ENCODE data around the gene ETFBKMT. TPM values are rescaled to one million over a fixed set of nuclear protein-coding genes. Genes with fewer than 3 reads are reported as not detected.

Gene ETFBKMT
- total RNA-seq, 4 donors from 2014 or later = 2.4 to 6.1 (median 3.2) TPM

- Histone ChIP-seq H3K27ac (no peak overlapping the region), H3K4me1 (no peaks in the 10 kb centered on the region), H3K36me3 (no peaks in the 10 kb centered on the region), H3K9me3 (no peaks in the 10 kb centered on the region), H3K27me3 (no peaks in the 10 kb centered on the region), H3K4me3 (no peak overlapping the region)
- 93 to 100% methylated on average over 2 to 4 of the region's 4 CpGs for WGBS, 2 donors (ENCODE audit: low coverage in 1 of 2)
- no peak for ATAC-seq
- TF ChIP-seq EP300 (IDR thresholded peaks at IDR 0.05) (no peak), POLR2AphosphoS5 (IDR thresholded peaks at IDR 0.05) (no peak), POLR2A (IDR thresholded peaks at IDR 0.05) (no peak), CTCF (IDR thresholded peaks at IDR 0.05) (no peak)
These were observed 37.5 kb upstream of the ETFBKMT start for GRCh38 chr12:31622038-31622437.

DNA sequence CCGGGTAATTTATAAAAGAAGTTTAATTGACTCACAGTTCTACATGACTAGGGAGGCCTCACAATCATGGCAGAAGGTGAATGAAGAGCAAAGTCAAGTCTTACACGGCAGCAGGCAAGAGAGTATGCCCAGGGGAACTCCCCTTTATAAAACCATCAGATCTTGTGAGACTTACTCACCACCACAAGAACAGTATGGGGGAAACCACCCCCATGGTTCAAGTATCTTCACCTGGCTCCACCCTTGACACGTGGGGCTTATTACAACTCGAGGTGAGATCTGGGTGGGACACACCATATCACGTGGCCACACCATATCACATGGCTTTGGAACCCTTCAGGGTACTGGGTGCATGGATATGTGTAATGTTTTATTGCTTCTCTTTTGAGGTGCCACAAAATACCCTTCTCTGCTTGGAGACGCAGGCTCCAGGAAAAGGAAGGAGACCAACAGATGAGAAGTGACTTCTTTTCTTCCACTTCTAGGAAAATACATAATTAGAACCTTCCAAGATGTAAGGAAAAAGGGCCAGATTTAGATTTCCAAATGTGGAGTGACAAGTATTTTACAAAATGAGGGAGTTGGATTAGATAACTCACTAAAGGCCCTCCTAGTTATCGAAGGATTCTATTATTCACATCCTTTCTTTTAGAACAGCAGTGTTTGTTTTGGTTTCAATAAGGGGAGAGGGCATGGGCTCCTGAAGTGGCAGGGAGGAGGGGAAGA is 33.1 kb upstream of the ETFBKMT start:
- WGBS, 2 donors (ENCODE audit: low coverage in 1 of 2) = 83 to 89% methylated on average over 5 to 6 of the region's 7 CpGs
- no peak overlapping the region for H3K27ac ChIP-seq

DNA sequence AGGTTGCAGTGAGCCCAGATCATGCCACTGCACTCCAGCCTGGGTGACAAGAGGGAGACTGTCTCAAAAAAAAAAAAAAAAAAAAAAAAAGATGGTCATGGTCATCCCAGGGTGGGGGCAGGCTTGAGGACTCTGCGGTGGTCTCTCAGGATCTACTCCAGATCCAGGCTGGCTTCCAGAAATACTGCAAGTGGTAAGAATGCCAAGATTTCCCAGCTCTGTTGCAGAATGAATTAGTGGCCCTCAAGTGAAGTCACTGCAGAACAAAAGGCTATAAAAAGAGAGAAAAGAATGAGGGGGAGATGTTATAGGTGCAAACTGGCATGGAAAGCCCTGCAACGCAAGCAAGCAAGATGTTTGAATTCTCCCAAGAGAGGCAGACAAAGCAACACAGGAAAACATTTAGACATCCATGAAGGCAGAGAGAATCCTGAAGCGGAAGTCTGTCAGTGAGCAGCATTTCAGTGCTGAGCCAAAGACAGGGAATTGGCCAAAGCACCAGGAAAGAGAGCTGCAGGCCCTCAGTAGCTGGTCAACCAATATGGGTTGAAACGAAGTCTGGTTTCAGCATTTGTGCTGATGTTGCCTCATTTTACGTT is 31.9 kb upstream of the ETFBKMT start:
- Histone ChIP-seq H3K9me3 (no peaks in the 10 kb centered on the region), H3K4me3 (no peak overlapping the region), H3K27ac (no peak overlapping the region), H3K27me3 (no peaks in the 10 kb centered on the region), H3K4me1 (peaks cover 0 to 16% (median 4%) of the 10 kb centered on the region in 3 donors), H3K36me3 (no peaks in the 10 kb centered on the region)
- TF ChIP-seq POLR2A (IDR thresholded peaks at IDR 0.05) = no peak
- no peak for TF ChIP-seq POLR2AphosphoS5 (IDR thresholded peaks at IDR 0.05)
- TF ChIP-seq EP300 (IDR thresholded peaks at IDR 0.05) = no peak
- TF ChIP-seq CTCF (IDR thresholded peaks at IDR 0.05) = no peak
- ATAC-seq = no peak
- WGBS, 2 donors (ENCODE audit: low coverage in 1 of 2) = 68 to 93% methylated on average over 5 of the region's 5 CpGs

More for the DNA sequence above, 33.1 kb upstream of the ETFBKMT start:
- Histone ChIP-seq H3K4me3 (no peak overlapping the region), H3K4me1 (peaks cover 0 to 16% (median 4%) of the 10 kb centered on the region in 3 donors), H3K27me3 (no peaks in the 10 kb centered on the region), H3K36me3 (no peaks in the 10 kb centered on the region), H3K9me3 (no peaks in the 10 kb centered on the region)
- no peak for ATAC-seq
- no peak for TF ChIP-seq POLR2AphosphoS5 (IDR thresholded peaks at IDR 0.05)
- no peak for TF ChIP-seq EP300 (IDR thresholded peaks at IDR 0.05)
- TF ChIP-seq CTCF (IDR thresholded peaks at IDR 0.05) = no peak
- no peak for TF ChIP-seq POLR2A (IDR thresholded peaks at IDR 0.05)

DNA sequence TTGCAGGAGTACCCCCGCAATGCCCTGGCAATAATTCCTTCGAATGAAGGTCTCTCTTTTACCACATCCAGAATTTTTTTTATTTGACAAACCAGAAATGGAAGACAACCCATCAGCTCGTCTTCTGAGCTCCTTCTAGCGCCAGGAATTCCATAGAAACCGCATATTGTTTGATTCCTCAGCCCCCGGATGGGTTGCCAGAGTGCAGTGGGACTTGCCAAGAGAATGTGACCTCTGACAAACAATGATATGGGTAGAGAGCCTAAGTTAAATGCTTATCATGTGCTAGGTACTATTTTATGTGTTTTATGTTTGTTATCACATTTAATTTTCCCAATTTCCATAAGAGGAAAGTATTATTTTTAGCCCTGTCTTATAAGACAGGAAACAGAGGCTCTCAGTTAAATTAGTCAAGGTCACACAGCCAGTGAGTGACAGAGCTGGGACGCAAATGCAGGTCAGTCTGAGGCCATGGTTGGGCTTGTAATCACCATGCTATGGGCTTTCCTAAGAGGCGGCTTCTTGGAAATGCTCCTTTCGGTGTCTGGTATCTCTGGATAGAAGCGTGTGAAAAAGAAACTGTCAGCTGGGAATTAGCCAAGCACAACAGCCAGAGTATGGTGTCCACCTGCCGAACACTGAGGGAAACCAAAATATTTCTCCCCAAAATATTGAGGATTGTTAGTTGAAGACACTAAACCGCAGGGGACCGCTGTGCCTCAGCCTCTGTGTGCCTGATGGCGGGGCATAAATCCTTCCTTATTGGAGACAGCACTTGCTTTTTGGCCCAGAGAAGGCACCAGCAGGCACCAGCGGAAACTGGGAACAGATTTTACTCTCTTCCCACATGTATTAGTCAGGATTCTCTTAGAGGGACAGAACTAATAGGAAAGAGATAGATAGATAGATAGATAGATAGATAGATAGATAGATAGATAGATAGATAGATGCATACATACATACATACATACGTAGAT is 29.4 kb upstream of the ETFBKMT start:
- no peak overlapping the region for H3K4me3 ChIP-seq
- H3K4me1 ChIP-seq = peaks cover 0 to 16% (median 4%) of the 10 kb centered on the region in 3 donors
- no peaks in the 10 kb centered on the region for H3K9me3 ChIP-seq
- no peaks in the 10 kb centered on the region for H3K36me3 ChIP-seq
- peak; percentile 41 for ATAC-seq
- WGBS, 2 donors (ENCODE audit: low coverage in 1 of 2) = 26 to 46% methylated on average over 6 to 13 of the region's 16 CpGs
- no peak overlapping the region for H3K27ac ChIP-seq
- no peaks in the 10 kb centered on the region for H3K27me3 ChIP-seq
- no peak for TF ChIP-seq POLR2A (IDR thresholded peaks at IDR 0.05)
- peak; percentile 27 for TF ChIP-seq POLR2AphosphoS5 (IDR thresholded peaks at IDR 0.05)
- no peak for TF ChIP-seq EP300 (IDR thresholded peaks at IDR 0.05)
- no peak for TF ChIP-seq CTCF (IDR thresholded peaks at IDR 0.05)
